Fibroblast of skin of abdomen (primary cell): ENCODE data around the gene RGS5.

Experiments used
- DNase-seq: peaks from one replicate; pipeline ENCODE4 v3.0.0-alpha.2; 2013

RGS5 gene

DNA sequence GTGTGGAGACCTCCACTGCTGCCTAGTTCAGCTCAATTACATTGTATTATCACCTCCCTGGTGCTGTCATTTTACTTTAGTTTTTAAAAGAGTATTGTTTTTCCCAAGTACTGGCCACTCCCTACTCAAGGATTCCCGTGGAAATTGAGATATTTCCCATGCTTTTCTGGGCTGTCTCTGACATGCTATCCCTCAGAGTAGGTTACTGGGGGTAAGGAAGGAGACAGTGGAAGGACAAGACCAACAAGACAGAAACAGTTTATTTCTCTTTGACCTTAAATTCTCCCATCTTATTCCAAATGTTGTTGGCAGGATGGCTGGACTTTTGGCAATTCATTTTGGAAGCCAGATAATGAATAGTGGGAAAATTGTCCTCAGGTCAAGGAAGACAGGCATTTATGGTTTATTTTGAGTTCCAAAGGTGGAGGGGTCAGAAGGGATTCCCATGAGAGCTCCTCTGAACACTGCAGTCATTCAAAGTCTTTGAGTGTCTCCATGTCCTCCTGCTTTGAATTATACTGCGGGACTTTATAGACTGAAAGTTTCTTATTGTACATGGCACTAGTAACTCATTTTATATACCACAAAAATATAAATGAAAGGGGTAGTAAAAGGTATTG lies 20.3 kb downstream of the RGS5 start:
- no peak for DNase-seq

DNA sequence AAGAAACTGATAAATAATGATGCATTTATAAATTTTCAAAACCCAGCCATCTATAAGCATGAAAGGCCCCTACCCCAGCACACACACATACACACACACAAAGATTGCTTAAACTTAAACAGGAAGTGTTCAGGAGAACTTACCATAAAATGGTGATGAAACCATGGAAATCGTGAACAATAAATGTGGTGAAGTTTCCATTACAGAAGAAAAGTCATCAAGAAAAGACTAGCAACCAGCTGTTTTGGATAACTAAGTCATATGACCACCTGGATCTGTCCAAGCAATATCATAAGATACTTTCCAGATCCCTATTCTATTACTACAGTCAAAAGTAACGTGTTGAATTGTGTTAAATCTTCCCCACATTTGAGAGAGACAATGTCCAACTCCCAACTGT lies 24.1 kb downstream of the RGS5 start:
- no peak for DNase-seq

DNA sequence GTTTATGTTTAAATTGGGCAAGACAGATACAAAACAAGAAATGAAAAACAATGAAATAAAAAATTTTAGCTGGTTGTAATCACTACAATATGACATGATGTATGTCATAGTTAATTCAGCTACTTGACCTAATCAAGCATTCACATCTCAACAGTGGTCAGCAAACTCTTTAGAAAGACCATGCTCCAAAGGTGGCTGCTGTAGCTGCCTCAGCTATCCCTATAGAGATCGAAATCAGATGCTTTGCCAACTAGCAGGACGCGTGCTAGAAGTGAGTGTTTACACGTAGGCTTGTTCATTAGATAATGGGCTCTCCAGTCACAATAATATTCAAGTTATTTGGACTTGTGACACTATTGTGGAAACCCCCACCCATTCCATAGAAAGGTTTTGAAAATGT lies 25.9 kb downstream of the RGS5 start:
- no peak for DNase-seq

DNA sequence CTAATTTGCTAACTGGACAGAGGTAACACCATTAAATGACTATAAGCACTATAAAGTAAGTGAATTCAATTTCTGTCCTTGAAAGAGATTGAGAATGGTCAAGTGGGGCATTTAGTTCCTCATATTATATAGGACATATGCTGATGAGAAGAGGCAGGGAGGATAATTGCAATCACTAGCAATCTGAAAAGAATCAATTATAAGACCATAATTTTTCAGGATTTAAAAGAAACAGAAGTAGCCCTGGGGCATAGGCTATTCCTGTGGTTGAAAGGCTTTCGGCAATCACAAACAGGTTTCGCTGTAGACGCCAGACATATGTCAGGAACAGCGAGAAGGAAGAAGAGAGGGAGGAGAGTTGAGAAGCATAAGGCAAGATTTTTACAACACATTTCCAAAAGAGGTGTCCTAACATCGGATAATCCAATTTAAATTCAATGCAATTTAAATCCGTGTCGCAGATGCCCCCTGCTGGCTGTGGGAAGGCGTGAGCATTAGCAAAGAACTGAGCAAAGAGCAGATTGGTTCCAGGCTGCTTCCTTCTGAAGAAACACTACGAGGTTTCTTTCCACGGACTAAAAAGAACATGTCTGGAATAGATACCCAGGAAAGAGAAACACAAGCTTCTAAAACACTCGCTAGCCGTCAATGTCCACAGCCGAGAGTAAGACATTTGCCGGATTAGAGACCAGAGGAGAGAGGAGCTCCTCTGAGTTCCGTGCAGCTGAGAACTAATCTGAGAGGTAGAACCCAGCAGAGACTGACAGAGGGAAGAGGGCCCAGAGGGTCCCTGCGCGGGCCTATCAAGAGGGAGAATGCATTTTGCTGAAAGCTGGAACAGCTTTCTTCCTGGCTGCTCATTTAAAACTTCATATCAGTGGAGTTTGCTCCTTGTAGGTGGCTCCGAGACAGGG lies 27.9 kb downstream of the RGS5 start:
- peak; percentile 61 for DNase-seq

DNA sequence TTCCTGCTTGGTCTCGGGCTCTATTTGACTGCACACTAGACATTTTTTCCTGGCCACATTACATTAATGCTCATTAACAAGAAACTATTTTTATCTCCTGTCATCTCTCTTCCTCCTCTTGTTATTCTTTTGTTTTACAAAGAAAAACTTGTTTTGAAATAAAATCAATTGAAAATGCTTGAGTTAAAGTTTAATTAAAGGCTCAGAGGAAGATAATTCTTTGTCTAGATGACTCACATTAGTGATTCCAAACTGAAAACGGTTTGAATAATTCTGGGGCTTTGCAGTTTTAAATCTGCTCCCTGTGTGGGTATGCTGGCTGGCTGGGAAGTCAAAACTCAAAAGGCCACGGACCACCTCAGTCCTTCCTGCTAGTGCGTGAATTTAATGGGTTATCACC lies 29.6 kb downstream of the RGS5 start:
- DNase-seq, result no peak

DNA sequence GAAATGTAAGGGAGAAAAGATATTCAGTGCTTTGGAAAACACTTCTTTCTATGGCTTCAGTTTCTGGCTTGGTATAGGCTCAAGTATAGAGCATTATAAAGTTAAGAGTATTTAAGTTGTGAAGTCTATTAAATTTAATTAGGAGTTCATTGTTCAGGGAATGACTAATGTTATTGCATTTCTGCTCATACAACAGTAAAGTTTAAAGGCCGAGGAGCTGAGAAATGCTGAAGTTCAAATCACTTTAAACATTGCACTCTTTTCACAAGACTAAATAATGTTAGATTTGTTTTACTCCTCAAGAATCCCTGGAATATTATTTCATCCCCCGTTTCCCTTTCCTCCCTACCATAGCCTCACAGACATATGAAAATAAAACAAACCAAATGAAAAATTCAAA lies 30.1 kb downstream of the RGS5 start:
- no peak for DNase-seq

DNA sequence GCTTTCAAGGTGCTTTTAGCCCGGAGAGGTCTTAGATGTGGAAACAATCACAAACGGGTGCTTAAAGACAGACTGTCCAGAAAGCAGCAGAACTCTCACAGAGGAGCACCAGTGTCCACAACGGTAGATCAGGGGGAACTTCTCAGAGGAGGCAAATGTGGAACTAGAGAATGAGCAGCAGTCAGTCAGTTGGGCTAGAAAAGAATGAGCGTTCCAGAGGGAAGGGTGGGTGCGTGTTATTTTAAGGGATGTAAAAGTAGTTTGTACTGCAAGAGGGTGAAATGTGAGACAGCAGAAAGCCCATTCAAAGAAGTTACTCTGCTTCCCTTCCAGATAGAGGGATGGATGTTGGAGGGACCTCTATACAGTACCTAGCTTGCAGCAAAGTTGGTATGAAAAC lies 30.9 kb downstream of the RGS5 start:
- DNase-seq, result no peak

DNA sequence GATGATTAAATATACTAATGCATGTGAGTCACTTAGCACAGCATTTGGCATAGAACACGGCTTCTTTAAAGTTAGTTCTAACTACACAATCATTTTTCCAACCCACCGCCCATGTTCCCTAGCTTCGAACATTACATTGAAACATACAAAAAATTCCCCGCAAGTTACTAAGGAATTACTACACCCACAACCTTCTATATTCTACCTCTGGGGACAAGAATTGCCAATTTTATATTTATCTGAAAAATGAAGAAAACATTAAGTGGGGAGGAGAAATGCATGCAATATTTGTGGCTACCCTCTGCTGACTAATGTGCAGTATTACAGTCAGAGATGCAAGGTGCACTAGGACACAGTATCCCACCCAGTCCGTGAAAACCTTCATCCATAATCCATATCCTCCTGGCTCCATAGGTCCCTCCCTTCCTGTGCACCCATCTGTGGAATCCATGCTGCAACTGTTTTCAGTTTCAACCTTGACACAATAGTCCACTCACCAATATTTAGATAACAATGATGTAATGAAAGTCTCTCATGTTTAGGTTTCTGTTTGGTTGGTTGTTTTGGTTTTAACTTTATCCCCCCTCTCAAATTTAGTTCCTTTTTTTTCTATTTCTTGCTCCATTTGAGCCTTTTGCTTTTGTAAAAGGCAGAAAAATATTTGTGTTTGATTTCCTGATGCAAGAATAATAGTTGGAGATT lies 31.6 kb downstream of the RGS5 start:
- peak; percentile 36 for DNase-seq

DNA sequence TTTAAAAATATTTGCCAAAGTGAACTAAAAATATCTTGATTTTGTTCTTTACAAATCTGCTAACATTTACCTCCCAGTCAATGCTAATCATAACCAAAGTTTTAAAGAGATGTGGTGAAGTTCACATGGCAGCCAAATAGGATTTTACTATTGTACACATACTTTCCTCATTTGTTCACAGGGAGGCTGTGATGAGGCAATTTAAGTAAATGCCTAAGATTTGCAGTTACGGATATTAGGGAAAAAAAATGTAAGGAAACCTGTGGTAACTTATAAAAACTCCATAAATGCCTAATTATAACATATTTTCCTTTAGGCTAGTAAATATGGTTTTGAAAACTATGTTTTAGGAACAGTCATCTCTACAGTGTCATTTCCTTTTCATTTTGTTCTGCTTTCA lies 32.4 kb downstream of the RGS5 start:
- DNase-seq, result peak; percentile 66

DNA sequence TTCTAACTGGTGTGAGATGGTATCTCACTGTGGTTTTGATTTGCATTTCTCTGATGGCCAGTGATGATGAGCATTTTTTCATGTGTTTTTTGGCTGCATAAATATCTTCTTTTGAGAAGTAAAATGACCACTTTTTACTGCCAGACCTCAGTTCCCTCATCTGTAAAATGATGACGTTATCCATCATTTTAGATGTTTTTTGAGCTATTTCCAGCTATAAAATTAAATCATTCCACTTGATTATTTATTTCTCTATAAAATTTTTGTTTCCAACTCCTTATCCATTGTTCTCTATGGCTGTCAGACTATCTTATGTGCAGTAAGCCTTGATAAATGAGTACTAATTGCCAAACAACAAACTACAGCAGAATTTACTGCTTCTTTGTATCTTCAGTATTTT lies 33.2 kb downstream of the RGS5 start:
- no peak for DNase-seq

DNA sequence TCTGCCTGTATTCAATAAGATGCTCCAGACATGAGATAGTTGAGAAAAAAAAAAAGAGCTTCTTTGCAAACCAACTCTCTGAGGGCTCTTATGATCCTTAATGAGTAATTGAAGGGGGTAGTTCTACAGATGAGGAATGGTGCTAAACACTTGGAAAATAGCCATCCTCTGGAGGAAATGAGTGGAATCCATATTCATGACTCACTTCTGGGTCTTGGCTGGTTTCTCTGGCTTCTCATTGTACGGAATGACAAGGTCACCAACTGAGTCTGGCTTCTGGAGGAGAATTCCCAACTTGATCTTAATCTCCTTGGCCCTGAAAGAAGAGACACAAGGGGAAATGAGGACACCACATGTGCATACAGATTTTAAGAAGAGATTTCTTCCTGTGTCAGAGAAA lies 34.7 kb downstream of the RGS5 start:
- DNase-seq, result peak; percentile 99

DNA sequence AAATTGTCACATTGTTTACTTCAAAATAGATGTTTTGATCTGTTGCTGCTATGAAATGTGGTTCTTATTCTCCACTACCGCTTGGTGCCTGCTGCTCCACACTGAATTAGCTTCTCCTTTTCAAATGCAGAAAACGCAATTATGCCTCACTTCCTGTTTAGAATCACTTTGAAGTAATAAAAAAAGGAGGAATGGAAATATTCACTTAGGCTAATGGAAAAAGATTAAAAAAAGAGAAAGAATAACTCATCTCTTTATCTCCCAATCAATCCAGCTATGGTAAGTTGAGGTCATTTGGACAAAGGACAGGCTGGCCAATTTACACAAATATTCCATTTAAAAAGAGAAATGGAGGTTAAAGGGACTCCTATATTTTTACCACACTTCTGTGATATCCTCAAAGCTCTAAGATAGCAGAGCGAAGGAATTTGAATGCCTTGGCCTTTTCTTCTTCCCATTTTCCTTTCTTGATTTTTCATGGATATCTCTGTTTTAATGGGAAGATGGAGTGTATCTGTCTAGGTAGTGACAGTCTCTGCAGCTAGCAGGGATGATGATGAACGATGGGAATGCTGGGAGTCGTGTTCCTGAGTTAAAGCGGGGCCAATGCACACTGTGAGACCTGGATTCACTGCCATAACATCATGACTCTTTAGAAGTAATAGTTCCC lies 35.7 kb downstream of the RGS5 start:
- DNase-seq, result no peak

DNA sequence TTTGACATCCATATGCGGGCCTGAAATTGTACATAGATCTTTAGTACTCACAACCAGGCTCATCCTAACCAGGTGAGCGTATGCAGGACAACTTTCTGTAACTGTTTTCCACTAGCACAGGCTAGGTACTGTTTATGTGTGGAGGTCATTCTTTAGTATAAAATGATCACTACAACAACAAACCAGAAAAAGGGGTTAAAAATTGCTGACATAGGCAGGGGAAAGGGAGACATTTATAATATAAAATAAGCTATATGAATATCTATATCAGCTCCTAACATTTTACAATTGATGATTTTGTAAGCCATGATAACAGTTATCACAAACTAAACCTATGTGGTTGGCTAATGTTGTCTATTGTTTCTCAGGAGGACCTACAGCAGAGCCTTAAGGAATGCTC lies 37.6 kb downstream of the RGS5 start:
- DNase-seq, result no peak

DNA sequence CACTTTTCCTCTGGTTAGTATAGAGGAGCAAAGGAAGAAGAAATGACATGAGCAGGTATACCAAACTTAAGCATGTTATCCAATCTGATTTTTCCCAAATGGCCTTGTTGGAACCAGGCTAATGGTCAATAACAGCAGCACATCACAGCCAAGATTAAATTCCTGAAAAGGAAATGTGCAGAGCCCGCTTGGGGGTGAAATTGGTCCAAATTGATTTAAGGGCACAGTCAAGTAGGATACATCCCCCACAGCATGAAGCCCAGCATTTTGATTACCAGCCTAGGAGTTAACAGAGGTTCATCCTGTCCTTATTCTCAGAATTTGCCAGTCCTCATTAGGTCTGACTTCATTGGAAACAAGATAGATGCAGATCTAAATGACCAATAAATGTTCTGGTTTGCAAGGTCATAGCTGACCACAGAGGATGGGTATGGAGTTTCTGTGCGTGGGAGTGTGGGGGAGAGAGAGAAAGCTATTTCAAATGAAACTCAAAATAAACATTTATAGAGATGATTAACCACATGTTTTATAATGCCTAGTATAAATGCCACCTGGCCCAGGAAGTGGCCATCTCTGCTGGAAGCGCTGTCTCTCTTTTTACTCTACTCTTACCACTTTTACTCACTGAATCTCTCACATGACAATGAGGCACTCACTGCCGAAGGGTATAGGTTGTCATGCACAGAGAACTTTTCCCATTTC lies 38.7 kb downstream of the RGS5 start:
- no peak for DNase-seq

DNA sequence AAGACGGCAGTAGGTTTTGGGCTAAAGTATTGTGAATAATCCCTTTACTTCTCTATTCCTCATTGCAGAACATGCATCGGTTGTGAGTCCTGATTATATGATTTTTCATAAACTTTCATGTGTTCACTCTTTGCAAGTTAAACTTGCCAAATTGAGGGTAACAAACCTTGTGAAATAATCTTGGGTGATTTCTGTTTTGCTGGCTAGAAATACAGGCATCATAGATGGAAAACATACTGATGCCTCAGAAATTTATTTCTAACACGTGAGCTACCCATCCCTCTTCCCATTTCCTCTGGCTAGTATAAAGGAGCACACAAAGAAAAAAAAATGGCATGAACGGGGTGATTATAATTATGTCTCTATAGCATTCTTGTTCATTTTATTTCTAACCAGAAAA lies 39.6 kb downstream of the RGS5 start:
- DNase-seq, result no peak

DNA sequence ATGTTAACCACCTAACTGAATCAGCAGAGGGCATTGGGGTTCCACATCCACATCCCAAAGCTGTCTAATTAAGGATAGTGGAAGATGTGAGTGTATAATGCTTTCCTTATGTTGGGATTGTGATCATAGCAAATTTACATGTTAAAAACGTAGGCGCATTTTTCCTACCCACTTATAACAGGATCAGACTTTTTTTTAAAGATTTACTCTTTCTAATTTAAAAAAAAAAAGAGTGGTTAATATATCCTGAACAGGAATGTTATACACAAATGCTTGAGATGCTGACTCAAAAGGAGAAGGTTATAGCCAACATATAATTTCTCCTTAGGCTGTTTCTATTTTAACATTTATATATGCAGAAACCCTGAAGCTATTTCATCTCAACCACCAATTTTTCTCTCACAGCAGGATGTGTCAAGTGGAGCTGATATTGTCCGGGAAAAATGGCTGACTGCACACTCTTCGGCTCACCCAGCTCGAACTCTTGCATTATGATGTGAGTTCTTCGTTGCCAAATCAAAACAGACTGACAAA lies 40.3 kb downstream of the RGS5 start:
- DNase-seq, result peak; percentile 91

DNA sequence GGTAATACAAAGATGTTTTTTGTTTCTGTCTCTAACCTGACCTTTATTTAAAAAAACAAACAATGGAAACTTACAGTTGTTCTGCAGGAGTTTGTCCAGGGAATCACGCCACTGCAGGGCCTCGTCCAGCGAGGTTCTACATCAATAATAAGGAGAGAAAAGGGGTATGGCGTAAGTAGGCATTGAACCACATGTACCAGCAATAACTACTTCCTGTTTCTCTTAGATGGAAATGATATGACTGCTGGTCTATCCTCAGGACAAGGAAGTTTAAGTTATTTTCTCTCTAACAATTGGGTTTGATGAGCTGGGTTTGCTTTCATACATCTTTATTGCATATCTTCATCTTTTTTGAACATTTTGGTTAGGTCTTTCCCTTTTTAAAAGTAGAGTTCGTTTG lies 40.9 kb downstream of the RGS5 start:
- DNase-seq, result no peak

DNA sequence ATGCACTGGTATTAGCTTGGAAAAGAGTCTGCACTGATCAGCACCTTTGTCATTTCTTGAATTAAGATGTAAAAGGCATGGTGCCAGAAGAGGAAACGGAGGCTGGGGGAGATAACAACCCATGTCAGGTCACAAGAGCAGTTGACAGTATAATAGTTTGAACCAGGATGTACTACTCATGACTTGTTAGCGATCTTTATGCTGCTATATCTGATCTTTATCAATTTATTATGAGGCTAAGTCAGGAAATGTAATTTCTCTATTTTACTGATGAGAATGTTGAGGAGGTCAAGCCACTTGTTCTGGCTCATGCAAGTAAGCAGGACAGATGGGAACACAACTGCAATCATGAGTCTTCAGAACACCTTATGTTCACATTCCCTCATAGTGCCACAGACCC lies 41.4 kb downstream of the RGS5 start:
- DNase-seq, result no peak

DNA sequence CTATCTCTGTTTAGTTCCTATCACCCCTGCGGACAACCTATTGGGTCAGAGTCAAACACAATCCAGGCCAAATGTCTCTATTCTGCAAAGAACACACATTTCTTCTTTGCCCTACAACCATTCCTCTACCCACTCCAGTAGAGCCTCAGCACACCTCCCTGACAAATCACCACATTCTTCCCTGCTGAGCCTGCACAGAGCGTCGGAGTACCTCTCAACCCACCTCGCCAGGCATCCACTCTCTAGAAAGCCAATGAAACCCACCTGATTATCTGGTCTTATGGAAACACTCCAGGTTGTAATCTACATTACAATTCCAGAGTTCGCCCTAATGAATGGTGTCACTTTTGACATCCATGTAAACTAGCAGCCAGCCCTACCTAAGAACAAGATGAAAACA lies 47.1 kb downstream of the RGS5 start:
- DNase-seq, result no peak

DNA sequence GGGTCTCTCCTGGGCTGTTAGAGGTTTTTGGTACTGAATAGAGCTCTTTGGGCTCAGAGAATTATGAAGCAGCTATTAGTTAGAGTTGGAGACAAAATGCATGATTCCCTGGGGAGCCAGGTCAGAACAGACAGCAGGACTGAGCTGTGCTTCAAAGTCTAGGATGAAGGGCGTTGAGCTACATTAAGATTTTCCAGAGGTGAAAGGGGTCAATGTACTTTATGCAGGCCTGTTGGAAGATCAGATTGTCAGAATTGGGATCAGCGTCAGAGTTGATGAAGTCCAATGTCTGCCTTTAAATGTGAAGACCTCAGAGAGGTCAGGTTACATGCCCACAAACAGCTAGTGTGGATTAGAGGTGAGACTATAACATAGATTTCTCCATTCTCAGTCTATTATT lies 53.8 kb downstream of the RGS5 start:
- DNase-seq, result no peak

DNA sequence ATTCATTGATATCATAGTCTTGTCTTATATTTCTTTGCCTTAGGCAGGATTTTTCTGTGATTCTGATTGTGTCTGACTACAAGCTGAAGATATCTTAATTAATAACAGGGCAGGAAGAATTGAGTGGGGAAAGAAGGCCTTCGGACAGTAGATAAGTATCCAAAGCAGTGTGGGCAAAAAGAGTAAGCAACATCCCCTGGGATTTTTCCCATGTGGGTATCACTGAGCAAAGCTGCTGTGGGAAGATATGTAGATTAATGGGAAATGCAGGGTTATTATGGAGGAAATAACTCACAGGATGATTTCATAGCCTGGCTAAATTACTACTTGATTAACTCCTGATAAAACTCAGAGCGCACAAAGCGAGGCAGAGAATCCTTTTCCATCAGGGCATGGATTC lies 55.7 kb downstream of the RGS5 start:
- DNase-seq, result no peak

DNA sequence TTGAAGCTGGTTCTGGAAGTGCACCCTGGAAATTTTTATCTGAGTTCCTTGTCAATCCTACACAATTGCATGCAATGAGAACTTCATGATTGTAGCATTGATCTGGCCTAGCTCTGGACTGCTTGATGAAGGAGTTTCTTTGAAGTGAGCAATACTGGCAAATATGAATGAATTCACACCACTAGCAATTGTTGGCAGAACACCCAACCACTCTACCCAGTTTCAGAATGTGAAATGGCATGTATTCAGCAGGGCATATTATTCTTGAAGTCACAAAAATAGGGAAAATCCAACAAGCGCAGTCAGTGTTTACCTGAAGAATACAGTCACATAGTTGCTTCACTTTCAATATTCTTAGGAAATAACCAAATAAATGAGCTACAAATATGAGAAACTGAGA lies 57.3 kb downstream of the RGS5 start:
- no peak for DNase-seq
